Measurements from ENCODE around the gene CABCOCO1. TPM values are rescaled to one million over a fixed set of nuclear protein-coding genes. Genes with fewer than 3 reads are reported as not detected.
A peak's percentile ranks its signal among the peaks of the same experiment; 100 is the strongest.

Gene CABCOCO1
- total RNA-seq, 1 donor from 2014 or later: not detected

DNA sequence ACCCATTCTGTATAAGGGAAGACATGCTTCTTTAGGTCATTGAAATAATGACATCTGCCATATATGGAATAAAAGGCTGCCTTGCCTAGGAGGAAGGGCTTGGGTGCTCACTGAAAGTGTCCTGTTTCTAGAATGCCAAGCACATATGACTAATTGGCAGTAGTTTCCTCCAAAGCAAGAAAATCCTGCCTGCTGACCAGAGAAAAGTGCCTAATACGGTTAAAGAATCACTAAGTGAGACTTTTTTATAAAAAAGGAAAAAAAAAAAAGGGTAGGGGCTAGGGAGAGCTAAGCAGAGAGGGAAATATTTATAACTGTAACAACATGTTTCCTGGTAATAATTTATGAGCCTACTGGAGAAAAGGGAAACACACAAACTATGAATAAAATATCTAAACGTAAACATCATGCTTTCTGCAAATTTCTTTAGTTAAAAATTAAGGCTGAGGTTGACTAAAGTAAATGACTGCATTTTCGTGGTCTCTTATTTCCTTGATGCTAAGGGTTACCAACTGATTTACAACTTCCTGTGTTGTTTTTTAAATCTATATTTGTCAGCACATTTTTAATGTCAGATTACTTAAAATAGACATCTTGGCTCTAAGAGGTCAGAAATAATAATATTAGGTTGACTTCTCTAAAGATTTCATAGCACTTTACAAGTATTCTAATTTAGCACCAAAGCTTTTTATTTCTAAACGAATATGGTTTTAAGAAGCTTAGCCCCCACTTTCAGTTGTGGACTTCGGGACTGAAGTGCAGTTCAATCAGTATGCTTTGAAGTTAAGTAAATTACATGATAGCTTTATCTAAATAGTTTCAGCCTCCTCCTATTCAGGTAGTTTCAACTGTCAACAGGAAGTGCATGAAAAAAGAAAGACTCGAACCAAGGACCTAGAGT is 89.6 kb downstream of the CABCOCO1 start:
- DNase-seq: no peak
- Histone ChIP-seq H3K4me1 (peaks cover 17% of the 10 kb centered on the region), H3K36me3 (no peaks in the 10 kb centered on the region), H3K4me3 (no peak overlapping the region), H3K27ac (no peak overlapping the region), H3K27me3 (no peaks in the 10 kb centered on the region), H3K9me3 (no peaks in the 10 kb centered on the region)
- no peak for ATAC-seq
- TF ChIP-seq, protein P1, sequence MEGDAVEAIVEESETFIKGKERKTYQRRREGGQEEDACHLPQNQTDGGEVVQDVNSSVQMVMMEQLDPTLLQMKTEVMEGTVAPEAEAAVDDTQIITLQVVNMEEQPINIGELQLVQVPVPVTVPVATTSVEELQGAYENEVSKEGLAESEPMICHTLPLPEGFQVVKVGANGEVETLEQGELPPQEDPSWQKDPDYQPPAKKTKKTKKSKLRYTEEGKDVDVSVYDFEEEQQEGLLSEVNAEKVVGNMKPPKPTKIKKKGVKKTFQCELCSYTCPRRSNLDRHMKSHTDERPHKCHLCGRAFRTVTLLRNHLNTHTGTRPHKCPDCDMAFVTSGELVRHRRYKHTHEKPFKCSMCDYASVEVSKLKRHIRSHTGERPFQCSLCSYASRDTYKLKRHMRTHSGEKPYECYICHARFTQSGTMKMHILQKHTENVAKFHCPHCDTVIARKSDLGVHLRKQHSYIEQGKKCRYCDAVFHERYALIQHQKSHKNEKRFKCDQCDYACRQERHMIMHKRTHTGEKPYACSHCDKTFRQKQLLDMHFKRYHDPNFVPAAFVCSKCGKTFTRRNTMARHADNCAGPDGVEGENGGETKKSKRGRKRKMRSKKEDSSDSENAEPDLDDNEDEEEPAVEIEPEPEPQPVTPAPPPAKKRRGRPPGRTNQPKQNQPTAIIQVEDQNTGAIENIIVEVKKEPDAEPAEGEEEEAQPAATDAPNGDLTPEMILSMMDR (IDR thresholded peaks at IDR 0.05): no peak
- intact Hi-C loops (cut with DNase I): no loop called here

DNA sequence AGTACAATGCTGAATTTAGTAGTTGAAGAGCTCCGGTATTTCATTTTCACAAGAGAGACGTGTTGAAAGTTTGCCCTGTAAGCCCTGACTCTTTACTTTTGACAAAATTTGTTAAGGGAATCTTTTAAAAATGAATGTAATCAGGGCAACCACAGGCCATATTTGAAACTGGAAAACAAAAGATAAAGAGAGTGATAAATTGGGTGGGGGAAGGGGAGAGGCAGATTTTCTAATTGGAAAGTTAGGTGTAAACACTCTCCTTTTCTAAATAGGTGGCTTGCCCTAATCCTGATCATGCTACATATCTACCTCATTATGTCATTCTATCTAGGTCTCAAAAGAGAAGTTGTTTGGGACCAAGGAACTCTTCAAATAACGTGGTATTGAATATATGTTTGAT is 90.7 kb downstream of the CABCOCO1 start:
- intact Hi-C loops (cut with DNase I): no loop called here
- no peak for DNase-seq
- Histone ChIP-seq H3K9me3 (no peaks in the 10 kb centered on the region), H3K4me3 (no peak overlapping the region), H3K4me1 (peaks cover 17% of the 10 kb centered on the region), H3K27me3 (no peaks in the 10 kb centered on the region), H3K36me3 (no peaks in the 10 kb centered on the region), H3K27ac (no peak overlapping the region)
- ATAC-seq: no peak
- TF ChIP-seq, protein P1 (IDR thresholded peaks at IDR 0.05): no peak

DNA sequence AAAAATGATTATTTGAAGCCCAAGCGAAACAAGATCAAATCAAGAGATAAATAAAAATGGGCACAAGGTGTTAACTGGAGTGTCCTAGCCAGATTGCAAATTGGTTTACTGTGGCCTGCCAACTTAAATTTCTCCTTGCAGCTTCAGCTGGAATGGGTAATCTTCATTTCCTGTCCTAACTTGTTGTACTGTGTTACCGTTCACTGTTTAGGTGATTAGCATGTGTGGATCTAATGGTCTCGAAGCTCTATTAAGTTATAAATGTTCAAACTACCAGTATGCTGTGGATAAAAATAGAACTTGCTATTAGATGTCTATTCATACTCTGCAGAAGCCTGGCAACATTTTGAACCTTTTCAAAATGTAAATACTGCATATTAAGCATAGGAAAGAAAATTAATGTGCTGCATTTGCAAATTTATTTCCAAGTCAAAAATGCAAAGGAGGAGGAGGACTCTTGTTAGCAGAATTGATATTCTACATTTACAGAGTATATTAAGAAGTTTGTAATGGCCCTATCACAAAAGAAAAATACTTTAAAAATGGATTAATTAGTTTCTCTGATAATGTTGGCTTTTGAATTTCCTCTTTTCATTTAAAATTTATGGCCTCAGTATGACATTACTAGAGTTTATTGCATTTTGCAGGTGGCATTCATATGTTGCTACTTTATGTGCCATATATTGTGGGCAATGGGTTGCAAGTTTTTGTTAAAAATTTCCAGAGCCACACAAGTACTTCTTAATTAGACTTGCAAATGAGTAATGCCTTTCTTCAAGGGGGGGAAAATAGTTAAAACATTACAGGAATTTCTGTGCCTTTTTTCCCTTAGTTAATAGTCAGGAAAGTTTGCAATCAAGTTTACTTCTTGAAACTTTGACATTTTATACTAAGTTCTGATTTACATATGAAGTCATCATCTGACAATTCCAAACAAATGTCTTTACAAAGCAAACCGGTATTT is 92.1 kb downstream of the CABCOCO1 start:
- peaks cover 17% of the 10 kb centered on the region for H3K4me1 ChIP-seq
- intact Hi-C loops (cut with DNase I): no loop called here
- ATAC-seq (no peak), DNase-seq (no peak)
- H3K27me3 ChIP-seq: no peaks in the 10 kb centered on the region
- no peaks in the 10 kb centered on the region for H3K9me3 ChIP-seq
- no peak overlapping the region for H3K4me3 ChIP-seq
- H3K27ac ChIP-seq: no peak overlapping the region
- no peaks in the 10 kb centered on the region for H3K36me3 ChIP-seq
- TF ChIP-seq, protein P1 (IDR thresholded peaks at IDR 0.05): no peak

DNA sequence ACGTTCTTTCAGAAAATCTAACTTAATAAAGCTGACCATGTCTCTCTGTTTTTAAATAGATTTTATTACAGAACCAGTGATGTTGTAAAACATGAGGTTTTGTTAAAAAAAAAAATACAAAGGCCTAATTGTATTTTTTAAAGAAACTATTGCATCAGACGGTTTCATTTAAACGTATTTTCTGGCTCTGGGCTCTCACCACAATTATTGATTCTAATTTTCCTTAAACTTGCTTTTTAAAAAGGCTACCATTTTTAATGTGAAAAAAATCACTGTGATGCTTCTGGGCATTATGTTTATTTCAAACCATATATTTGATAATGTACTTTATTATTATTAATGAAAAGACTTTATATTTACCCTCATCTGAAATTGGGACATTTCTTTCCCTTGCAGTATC is 94.3 kb downstream of the CABCOCO1 start:
- DNase-seq: no peak
- Histone ChIP-seq H3K27me3 (no peaks in the 10 kb centered on the region), H3K36me3 (no peaks in the 10 kb centered on the region), H3K9me3 (no peaks in the 10 kb centered on the region), H3K27ac (no peak overlapping the region), H3K4me3 (no peak overlapping the region), H3K4me1 (peaks cover 7% of the 10 kb centered on the region)
- intact Hi-C loops (cut with DNase I): no loop called here
- TF ChIP-seq, protein P1 (IDR thresholded peaks at IDR 0.05): no peak
- no peak for ATAC-seq

DNA sequence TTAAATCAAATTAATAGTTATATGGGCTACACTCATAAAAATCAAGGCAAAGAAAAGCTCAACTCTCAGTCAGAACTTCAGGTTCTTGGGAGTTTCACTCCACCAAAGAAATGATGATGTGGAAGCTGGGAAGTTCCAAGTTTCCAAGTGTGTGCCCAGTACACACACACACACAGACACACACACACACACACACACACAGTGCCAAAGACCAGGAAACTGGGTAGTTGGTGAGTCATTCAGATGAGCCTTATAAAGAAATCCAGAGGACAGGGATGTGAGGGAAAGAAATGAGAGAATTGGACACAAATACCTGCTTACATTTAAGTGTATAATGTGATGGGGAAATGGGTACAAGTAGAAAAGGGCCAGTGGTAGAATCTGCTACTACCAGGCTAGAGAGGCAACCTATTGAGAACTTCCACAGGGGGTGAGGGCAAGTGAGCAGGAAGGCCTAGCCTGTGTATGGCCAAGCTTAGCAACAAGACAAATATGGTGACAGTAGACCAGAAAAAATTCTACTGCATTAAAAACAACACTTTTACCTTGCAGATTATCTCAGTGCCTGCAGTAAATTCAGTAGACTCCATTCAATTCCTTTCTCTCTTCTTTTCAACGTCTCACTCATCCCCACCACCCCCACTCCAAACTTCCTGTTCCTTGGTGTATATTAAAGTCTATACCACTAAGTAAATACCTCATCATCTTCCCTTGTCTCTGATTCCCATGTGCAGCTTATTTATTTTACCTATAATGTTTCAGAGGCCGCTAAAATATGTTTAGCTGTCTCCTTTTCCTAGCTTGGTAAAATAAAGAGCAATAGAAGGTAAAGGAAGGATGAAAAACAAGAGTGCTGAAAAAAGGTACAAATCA is 95.0 kb downstream of the CABCOCO1 start:
- TF ChIP-seq, protein P1 (IDR thresholded peaks at IDR 0.05): no peak
- Histone ChIP-seq H3K27me3 (no peaks in the 10 kb centered on the region), H3K4me3 (no peak overlapping the region), H3K27ac (no peak overlapping the region), H3K4me1 (no peaks in the 10 kb centered on the region), H3K9me3 (no peaks in the 10 kb centered on the region), H3K36me3 (no peaks in the 10 kb centered on the region)
- intact Hi-C loops (cut with DNase I): no loop called here
- ATAC-seq: peak; percentile 14
- DNase-seq: no peak
